RKO (cell line): ENCODE results near the gene CD4.
"Not testable (repeated sequence)": the region's sequence is repeated elsewhere in the genome, so short reads cannot be mapped to it uniquely, and the experiment has no call there.

ENCODE experiments used
- DNase-seq: peaks from one replicate; pipeline ENCODE4 v3.0.0-alpha.2; 2016; ENCODE audit warnings: low spot score

The CD4 gene

DNA sequence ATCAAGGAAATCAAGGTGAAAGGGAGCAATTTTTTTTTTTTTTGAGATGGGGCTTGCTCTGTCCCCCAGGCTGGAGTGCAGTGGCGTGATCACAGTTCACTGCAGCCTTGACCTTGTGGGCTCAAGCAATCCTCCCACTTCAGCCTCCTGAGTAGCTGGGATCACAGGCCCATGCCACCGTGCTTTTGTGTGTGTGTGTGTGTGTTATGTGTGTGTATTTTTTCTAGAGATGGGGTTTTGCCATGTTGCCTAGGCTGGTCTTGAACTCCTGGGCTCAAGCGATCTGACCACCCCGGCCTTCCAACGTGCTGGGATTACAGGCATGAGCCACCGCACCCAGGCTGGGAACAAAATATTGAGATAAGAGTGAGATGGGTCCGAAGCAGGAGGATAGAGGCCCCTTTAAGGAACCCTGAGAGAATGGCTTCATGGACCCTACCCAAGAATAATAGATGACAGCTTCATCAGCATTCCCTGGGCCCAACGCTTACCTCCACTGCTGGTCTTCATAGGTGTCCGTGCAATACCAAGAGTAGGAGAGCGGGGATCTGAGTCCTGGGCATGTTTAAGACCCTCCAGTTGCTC lies 60.7 kb downstream of the CD4 start:
- DNase-seq, result no peak

DNA sequence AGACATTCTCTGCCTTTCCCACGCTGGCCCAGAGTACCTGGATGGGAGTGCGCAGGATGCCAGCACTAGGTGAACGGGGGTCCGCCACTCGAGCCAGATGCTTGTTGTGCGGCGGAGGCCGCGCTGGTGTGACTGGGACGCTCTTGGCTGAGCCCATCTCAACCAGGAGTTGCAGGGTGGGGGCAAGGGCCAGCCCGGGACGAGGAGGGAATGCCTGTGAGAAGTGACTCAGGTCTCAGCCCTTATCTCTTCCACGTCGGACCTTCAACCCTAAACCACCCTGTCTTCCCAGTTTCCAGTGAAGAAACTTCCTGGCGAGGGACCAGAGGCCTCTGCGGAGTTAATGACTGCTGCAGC lies 61.4 kb downstream of the CD4 start:
- DNase-seq, result peak; percentile 54

DNA sequence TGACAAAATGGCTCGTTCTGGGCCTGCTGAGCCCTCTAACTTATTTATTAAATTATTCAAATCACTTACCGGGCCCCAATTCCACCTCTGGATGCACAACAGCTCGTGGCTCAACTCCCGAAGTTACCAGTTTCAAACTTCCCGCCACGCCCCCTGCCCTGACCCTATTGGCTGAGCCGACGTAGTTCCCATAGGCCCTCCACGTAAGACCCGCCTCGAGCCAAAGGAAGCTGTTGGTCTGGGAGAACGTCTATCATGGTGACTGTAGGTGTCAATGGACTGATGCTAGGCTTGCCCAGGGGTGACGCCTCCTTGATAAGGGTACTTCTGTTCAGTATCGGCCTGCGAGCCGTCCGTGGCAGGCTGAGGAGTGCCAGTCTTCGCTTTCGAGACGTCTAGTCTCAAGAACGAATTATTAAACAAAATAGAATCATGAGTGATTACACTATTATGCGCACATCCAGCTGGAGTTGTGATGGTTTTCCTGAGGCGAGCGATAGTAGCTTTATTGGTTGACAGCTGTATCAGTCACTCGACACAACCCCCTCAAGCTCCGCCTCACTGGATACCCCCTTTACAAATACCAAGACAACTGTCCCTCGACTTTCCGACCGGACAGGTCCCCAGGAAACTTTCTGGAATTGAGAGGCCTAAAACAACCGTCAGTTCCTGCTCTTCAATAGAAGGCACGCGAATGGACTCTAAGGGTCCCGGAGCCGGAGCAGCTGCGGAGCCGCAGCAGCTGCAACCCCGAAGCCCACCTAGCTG lies 62.0 kb downstream of the CD4 start, which contains the start of gene CDCA3:
Gene CDCA3, minus strand, starts transcription at position 134 of the 768 bp plus-strand sequence. CDS start 334 bp downstream, outside the sequence.
- peak; percentile 99 for DNase-seq

DNA sequence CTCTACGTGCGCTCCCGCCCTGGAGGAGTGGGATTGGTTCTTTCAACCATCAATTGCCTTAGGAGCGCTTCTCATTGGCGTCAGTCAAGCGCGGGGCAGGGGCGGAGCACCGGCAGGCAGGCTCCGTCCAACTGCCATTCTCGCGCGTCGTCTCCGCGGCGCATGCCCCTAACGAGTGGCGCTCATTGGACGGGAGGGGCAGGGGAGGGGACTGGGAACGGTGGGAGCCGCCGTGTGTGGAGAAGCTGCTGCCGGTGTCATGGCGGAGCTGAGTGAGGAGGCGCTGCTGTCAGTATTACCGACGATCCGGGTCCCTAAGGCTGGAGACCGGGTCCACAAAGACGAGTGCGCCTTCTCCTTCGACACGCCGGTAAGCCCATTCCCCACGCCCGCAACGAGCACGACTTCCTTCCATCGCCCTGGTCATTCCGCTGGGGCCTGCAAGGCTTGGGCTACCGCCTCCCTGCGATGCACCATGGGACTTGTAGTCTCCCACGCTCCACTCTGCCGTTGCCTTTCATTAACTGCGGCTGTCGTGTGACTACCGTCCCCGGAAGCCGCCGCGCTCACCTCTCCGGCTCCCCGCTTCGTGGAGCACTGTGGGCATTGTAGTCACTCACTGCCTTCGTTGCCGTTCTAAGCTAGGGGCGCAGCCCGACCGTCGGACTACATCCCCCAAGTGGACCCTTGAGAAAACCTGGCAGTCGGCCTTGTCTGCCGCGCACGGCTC lies 62.8 kb downstream of the CD4 start, which contains the start of gene USP5:
Gene USP5, plus strand, starts transcription at position 230 of the 730 bp plus-strand sequence. Its CDS starts 30 bp downstream, at position 260.
- DNase-seq, result peak; percentile 100

DNA sequence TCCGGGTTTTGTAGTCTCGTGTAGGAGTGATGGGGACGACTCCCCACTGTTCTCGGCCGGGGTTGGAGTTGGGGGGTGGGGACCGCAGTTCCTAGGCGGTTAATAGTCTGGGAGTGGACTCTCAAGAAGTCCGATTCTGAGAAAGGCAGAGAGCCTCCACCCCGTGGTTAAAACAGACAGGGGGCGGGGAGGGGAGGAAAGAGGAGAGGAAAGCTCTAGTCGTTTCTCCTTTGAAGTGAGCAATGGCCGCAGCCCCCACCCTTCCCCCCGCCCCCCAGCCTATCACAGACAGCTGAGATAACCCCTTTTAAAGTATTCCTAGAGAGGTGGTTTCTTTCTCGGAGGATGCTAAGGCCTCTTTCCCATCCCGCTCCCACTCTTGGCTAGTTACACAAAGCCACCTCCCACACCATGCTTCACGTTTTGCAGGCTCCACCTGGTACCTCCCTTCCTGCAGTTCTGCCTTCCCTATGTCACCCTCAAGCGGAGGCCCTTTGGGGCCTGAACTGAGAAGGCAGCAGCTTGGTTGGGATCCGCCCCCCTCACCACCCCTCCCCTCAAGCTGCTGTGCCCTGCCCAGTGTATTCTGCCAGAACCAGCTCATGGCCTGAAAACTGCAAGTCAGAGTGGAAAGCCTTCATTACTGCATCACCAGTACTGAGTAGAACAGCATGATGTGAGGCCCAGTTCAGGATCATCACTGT lies 63.5 kb downstream of the CD4 start:
- DNase-seq, result peak; percentile 78

DNA sequence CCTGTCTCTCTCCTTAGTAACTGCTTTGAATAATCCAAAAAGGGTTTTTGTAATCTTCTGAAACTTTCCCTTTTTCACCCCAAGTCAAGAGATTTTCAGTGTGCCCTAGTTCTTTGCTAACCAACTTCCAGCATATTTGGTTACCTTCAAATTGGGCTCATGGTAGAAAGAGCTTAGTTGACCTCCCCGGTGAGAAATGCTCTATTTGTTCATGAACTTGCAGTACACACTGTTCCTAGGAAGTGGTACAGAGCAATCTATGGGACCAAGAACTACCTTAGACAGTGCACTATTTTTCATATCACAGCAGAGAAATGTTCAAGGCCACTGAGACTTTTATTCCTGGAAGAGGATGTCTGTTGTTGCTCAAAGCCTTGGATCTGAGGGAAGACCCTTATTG lies 64.3 kb downstream of the CD4 start:
- no peak for DNase-seq

DNA sequence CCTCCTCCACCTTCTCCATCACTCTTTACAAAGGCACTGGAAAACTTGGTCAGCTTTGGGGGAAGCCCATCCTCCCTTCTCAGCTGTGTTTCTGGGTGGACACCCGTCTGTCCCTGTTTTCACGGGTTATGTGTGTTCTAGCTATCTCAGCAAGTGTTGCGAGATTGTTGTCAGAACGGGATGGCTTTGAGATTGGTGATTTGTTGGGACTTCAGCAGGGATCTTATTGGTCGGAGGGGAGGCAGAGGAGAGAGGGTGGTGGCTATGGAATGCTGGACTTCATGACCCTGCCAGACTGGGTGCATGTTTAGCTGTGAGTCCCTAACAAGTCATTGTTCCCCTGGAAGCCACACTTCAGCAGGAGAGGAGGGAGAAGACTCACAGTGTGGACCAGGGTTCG lies 64.7 kb downstream of the CD4 start:
- DNase-seq, result no peak

DNA sequence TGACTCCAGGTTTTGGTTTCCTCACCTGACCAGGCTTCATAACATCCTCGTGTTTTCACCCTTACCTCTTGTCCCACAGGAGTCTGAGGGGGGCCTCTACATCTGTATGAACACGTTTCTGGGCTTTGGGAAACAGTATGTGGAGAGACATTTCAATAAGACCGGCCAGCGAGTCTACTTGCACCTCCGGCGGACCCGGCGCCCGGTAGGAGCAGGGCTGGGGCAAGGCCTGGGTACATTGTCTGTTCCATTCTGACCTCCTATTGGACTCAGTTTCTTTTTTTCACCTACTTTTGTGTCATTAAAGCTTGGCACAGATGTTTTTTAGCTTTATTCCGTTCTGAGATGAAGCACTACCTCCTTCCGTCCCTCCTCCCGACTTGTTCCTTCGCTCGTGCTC lies 66.0 kb downstream of the CD4 start:
- no peak for DNase-seq

DNA sequence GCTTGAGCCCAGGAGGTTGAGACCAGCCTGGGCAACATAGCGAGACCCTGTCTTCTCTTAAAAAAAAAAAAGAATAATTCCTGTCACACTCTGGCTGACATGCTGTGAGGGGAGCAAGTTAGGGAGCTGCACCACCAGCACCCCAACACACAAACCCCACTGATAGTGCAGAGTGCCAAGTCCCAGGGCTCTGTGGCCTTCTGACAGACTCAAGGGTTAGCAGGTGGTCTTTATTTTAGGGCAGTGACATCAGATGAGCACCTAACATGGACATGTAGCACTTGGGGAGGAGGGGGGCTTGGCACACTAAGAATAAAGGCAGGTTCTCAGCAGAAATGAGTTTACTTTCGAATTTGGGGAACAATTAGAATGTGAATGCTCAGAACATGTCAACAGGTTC lies 69.5 kb downstream of the CD4 start:
- no peak for DNase-seq

DNA sequence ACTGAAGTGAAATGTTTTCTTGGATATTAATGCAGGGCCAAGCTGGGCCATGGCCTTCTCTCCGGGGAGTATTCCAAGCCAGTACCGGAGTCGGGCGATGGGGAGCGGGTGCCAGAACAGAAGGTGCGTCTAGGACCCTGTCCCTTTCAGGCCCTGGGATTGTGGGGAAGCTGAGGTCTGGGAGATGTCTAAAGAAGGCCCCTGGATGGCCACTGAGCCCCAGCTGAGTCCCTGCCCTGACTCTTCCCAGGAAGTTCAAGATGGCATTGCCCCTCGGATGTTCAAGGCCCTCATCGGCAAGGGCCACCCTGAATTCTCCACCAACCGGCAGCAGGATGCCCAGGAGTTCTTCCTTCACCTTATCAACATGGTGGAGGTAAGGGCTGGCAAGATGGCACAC lies 70.8 kb downstream of the CD4 start:
- DNase-seq, result no peak

DNA sequence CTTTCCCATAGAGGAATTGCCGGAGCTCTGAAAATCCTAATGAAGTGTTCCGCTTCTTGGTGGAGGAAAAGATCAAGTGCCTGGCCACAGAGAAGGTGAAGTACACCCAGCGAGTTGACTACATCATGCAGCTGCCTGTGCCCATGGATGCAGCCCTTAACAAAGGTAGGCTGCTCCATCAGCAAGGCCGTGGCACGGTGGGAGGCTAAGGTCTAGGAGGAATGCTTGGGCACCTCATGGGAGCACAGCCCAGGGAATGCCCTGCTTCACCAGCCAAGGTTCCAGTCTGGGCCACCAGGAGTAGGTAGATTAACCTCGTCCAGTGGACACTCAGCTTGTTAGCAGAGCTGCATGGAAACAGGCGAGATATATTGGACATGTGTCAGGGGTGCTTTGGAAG lies 71.6 kb downstream of the CD4 start:
- no peak for DNase-seq

DNA sequence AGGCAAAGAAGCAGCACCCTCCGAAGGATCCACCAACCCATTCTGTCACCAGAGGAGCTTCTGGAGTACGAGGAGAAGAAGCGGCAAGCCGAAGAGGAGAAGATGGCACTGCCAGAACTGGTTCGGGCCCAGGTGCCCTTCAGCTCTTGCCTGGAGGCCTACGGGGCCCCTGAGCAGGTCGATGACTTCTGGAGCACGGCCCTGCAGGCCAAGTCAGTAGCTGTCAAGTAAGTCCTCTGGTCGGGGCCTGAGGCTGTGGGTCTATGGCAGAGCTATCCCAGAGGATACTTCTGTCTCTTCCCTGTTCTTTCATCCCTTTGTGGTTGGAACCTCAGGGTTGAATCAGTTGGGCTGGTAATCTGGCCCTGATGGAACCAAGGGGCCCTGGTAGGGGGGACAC lies 72.1 kb downstream of the CD4 start:
- no peak for DNase-seq

DNA sequence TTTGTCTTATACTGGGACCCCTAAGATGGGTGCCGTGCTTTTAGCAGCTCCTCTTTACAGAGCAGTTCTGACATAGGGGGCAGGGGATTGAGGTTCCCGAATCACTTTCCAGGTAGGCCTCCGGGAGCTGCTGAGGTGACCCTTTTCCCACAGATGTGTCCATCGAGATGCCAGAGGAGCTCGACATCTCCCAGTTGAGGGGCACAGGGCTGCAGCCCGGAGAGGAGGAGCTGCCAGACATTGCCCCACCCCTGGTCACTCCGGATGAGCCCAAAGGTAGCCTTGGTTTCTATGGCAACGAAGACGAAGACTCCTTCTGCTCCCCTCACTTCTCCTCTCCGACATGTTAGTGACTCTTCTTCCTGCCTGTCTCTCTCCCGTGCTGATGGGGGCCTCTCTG lies 73.7 kb downstream of the CD4 start:
- no peak for DNase-seq

DNA sequence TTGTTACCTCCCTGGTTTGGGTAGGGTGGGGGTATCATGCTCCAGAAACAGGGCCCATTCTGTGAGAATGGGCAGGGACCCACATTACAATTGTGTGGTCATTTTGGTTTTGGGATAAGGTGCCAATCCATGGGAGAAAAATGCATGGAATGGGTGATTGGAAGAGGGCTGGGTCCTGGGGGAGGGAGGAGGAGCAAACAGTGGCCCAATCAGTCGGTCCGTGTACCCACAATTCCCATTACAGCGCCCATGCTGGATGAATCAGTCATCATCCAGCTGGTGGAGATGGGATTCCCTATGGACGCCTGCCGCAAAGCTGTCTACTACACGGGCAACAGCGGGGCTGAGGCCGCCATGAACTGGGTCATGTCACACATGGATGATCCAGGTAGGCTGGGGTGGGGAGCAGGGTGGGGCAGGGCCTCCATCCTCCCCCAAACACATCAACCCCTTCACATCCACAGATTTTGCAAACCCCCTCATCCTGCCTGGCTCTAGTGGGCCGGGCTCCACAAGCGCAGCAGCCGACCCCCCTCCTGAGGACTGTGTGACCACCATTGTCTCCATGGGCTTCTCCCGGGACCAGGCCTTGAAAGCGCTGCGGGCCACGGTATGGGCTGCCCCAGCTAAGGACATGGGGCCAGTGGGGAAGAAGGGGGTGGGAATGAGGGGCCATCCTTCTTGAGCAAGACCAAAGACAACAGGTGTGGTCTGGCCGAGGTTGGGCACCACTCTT lies 74.4 kb downstream of the CD4 start:
- DNase-seq, result no peak

DNA sequence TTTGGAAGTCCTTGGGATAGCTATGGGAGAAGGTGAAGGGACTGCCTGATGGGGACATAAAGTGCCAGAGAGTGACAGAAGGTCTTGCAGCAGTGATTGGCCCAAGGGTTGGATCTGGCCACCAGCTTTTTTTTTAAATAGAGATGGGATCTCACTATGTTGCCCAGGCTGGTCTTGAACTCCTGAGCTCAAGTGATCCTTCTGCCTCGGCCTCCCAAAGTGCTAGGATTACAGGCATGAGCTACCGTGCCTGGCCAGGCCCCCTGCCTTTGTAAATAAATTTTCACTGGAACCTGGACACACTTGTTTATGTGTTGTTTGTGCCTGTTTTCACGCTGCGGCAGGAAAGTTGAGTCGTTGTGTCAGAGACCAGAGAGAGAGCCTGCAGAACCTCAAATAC lies 76.0 kb downstream of the CD4 start:
- not testable (repeated sequence) for DNase-seq

DNA sequence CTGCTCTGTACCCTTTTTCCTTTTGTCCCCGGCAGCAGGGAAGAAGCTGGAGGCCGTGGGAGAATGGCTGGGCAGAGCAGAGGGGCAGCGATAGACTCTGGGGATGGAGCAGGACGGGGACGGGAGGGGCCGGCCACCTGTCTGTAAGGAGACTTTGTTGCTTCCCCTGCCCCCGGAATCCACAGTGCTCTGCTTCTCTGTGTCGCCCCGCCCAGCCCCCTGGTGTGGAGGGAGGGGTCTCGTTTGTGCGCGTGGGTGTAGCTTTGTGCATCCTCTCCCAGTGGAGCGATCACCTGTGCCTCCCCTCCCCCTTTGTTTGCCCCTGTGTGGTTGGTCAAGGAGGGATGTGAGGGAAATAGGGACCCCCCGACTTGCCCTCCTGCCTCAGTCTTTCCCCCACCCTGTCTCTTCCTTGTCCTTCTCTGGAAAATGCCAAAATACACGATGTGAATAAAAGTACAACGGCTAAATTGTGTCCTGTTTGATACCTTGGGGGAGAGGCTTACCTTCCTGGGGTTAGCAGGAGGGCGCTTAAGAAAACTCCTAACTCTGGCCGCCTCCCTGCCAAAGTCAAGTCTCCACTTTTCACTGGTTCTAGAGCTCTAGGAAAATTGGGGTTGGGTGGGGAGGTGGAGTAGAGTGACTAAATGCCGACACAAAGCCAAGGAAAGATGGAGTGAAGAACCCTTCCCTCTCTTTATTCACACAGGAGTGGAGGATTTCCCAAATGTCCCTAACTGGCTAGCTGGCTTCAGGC lies 77.0 kb downstream of the CD4 start:
- no peak for DNase-seq

DNA sequence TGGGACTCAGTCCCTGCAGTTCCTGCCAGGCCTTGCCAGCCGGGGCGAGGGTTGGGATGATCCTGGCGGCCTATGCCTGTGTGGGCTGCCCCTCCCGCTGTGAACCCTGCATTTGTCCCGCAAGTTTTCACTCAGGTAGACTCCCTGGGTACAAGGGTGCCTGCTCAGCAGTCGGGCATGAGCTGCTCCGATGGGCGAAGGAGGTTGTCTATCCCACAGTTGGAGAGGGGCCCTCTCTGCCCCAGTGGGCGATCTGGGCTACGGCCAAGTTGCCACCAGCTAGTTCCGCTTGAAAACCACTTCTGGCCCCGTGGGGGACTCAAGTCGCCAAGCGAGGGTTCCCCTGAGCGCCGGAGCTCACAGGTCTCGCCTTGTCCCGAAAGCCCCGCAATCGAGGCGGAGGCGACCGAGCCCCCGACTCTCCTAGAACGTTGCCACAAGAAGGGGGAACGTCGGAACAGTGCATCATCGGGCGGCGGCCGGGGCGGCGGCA lies 77.6 kb downstream of the CD4 start:
- no peak for DNase-seq

DNA sequence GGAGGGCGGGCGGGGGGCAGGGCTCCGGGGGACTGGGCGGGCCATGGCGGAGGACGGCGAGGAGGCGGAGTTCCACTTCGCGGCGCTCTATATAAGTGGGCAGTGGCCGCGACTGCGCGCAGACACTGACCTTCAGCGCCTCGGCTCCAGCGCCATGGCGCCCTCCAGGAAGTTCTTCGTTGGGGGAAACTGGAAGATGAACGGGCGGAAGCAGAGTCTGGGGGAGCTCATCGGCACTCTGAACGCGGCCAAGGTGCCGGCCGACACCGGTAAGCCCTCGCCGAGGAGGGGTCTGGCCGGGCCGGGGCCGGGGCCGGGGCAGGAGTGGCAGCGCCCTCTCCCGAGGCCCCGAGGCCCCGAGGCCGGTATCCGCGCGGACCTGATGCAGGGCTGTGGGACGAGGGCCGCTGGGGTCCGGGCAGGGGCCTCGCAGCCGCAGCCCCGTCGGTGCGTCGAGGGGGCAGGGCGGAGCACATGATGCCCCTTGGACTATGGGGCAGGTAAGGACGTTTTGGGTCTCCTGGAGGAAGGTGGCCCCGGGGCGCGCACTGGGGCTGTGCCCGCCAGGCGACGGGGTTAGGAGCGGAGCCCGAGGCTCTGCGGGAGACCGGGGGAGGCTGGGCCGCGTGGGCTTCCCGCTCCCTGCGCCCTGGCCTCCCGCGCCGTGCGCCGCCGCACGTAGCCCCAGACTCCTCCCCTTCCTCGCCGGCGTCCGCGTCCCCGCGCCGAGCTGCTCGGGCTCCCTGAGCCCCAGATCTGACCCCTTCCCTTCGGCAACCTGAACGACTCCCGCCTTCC lies 78.3 kb downstream of the CD4 start, which contains the start of gene TPI1:
Gene TPI1, plus strand, starts transcription at position 119 of the 798 bp plus-strand sequence. Its CDS starts 36 bp downstream, at position 155.
- peak; percentile 85 for DNase-seq

DNA sequence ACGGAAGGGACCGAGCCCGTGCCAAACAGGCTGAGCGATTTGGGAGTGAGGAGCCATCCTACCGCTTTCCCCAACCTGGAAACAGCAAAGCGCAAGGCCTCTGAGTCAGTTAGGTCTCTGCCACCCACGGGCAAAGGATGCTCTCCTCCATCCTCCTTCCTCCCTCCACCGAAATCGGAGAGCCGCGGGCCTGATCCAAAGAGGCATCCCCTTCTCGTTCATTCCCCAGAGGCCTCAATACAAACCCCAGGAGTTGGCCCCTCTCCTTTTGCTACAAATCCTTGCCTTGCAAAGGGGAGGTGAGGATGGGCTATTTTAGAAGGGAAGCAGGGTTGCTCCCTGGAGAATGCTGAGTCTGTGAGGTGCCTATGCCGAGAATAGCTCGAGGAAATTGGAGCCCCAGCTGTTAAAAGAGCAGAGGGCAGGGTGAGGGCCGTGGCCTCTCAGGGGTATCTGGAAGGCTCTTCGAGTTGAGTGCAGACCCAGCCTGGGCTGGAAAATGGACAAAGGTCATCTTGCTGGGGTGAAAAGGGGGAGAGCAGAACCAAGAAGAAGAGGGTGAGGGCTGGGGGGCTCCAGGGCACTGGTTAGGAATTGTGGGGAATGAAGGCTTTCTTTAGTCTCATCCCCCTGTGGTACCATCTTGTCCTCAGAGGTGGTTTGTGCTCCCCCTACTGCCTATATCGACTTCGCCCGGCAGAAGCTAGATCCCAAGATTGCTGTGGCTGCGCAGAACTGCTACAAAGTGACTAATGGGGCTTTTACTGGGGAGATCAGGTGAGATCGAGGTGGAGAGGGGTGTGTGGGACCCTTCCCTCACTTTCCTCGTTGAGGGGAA lies 79.1 kb downstream of the CD4 start:
- peak; percentile 72 for DNase-seq
